GM12878 (cell line): ENCODE results near the gene AGO4. TPM values are rescaled to one million over a fixed set of nuclear protein-coding genes. Genes with fewer than 3 reads are reported as not detected.

Experiments used
- ATAC-seq: fragments of 200-7000 bp; cut with Tn5 transposase; 3 replicates; pipeline ENCODE4 v1.9.1; 2020; ENCODE audit warnings: mild to moderate bottlenecking, moderate library complexity
- BruUV-seq: library from RNA; stranded (reverse); fragments of 400-500 nt; replicated peaks from 2 replicates; lab custom pipeline; 2021; lab: Mats Ljungman, UMichigan
- CTCF ChIA-PET: fragments of 300-600 bp; sonication (Branson Sonifier 250); formaldehyde crosslinking; extraction: SDS; loops from one replicate; lab custom pipeline; 2021; ENCODE audit warnings: inconsistent platforms; lab: Yijun Ruan, JAX
- POLR2A ChIA-PET: fragments of 350-600 bp; formaldehyde crosslinking; extraction: SDS; loops from one replicate; lab custom pipeline; 2021; ENCODE audit warnings: inconsistent platforms; lab: Charles Lee
- RAD21 ChIA-PET: fragments of 300-600 bp; sonication (Branson Sonifier 250); formaldehyde crosslinking; loops from one replicate; lab custom pipeline; 2023; ENCODE audit warnings: antibody characterized with exemption; ENCODE audit not compliant: unreplicated experiment; lab: Charles Lee
- SMC1A ChIA-PET: fragments of 300-600 bp; sonication (Branson Sonifier 250); formaldehyde crosslinking; loops from one replicate; lab custom pipeline; 2023; ENCODE audit not compliant: unreplicated experiment, uncharacterized antibody; lab: Charles Lee
- DNase-seq: peaks from one replicate; pipeline ENCODE4 v3.0.0-alpha.2; 2011; ENCODE audit warnings: low read depth, low spot score
- FAIRE-seq: peaks from 3 replicates; lab custom pipeline; 2011; peaks lifted over from hg19 to GRCh38; lab: Jason Lieb, UNC
- H2AFZ ChIP-seq: 2 replicates; pipeline ENCODE4 v1.6.0; 2011; ENCODE audit warnings: low read depth, low read length, control low read depth; ENCODE audit not compliant: control insufficient read depth
- H3K27ac ChIP-seq: 2 replicates; pipeline ENCODE4 v1.5.1; 2011; ENCODE audit warnings: control low read depth; ENCODE audit not compliant: control insufficient read depth, insufficient read depth
- H3K27me3 ChIP-seq, 2 experiments: replicated peaks in 1 of 2; 2 replicates each; pipeline versions ENCODE4 v1.6.0 to v1.6.1; 2011; ENCODE audit warnings: low read length in 1 of 2; ENCODE audit not compliant: control insufficient read depth in 2 of 2, insufficient read depth in 2 of 2
- H3K36me3 ChIP-seq, 2 experiments: 2 replicates each; pipeline ENCODE4 v1.5.1; 2011; ENCODE audit warnings: low read length in 1 of 2; ENCODE audit not compliant: control insufficient read depth in 2 of 2, insufficient read depth in 2 of 2
- H3K4me1 ChIP-seq: 2 replicates; pipeline ENCODE4 v1.6.1; 2011; ENCODE audit warnings: mild to moderate bottlenecking, low read length, moderate library complexity, mixed read lengths; ENCODE audit not compliant: control insufficient read depth, insufficient read depth
- H3K4me2 ChIP-seq: 2 replicates; pipeline ENCODE4 v1.6.0; 2011; ENCODE audit warnings: control low read depth; ENCODE audit not compliant: control insufficient read depth, insufficient read depth
- H3K4me3 ChIP-seq: fragments of 200-600 bp; sonication (generic); 2 replicates; pipeline ENCODE4 v1.5.1; 2016
- H3K79me2 ChIP-seq: 2 replicates; pipeline ENCODE4 v1.6.0; 2011; ENCODE audit warnings: low read length; ENCODE audit not compliant: control insufficient read depth, insufficient read depth
- H3K9ac ChIP-seq: 2 replicates; pipeline ENCODE4 v1.8.0; 2011; ENCODE audit warnings: low read length, control low read depth, mixed read lengths; ENCODE audit not compliant: control insufficient read depth, insufficient read depth
- H3K9me3 ChIP-seq: replicated peaks from 3 replicates; pipeline ENCODE4 v1.5.1; 2011; ENCODE audit warnings: mild to moderate bottlenecking, low read length; ENCODE audit not compliant: control insufficient read depth, insufficient read depth
- H4K20me1 ChIP-seq: 2 replicates; pipeline ENCODE4 v1.6.0; 2011; ENCODE audit not compliant: control insufficient read depth, insufficient read depth
- EZH2 ChIP-seq: IDR thresholded peaks from 2 replicates; pipeline ENCODE4 v1.6.1; 2012; ENCODE audit warnings: low read depth, mild to moderate bottlenecking, control low read depth, inconsistent platforms, low read length, borderline replicate concordance; ENCODE audit not compliant: control insufficient read depth
- FOXK2 ChIP-seq: fragments of 450-650 bp; IDR thresholded peaks from 2 replicates; pipeline ENCODE4 v1.6.1; 2017; ENCODE audit warnings: mild to moderate bottlenecking, moderate library complexity
- IRF4 ChIP-seq: IDR thresholded peaks from 2 replicates; pipeline ENCODE4 v1.6.1; 2011; ENCODE audit warnings: low read depth, low read length
- MAX ChIP-seq: IDR thresholded peaks from 2 replicates; pipeline ENCODE4 v1.6.1; 2012; ENCODE audit warnings: low read depth, low read length, improper control_type of control experiment
- NFYA ChIP-seq: IDR thresholded peaks from 2 replicates; pipeline ENCODE4 v1.6.1; 2011; ENCODE audit warnings: low read depth, mild to moderate bottlenecking, low read length, improper control_type of control experiment, borderline replicate concordance
- TAF1 ChIP-seq: IDR thresholded peaks from 2 replicates; pipeline ENCODE4 v1.6.1; 2011; ENCODE audit warnings: mild to moderate bottlenecking, low read depth, low read length, borderline replicate concordance
- USF2 ChIP-seq: IDR thresholded peaks from 2 replicates; pipeline ENCODE4 v1.6.1; 2011; ENCODE audit warnings: low read depth, low read length, improper control_type of control experiment, borderline replicate concordance
- WGBS: methylation state at CpG from one replicate; pipeline ENCODE4 v1.1.6; 2016; ENCODE audit warnings: low lambda C conversion rate; ENCODE audit not compliant: insufficient replicate concordance, insufficient coverage; ENCODE audit errors: missing lambda C conversion rate; 5-methylcytosine and 5-hydroxymethylcytosine counted together
- in situ Hi-C: fragments of 300-500 bp; cut with MboI; formaldehyde crosslinking; loops from 9 replicates; pipeline ENCODE4 v1.14.3; 2018; ENCODE audit warnings: mixed read lengths
- intact Hi-C: fragments of 100-400 bp; cut with micrococcal nuclease; formaldehyde crosslinking; loops from one replicate; pipeline ENCODE4 v1.14.2; 2022; ENCODE audit not compliant: unreplicated experiment
- polyA plus RNA-seq, 11 experiments: library from polyadenylated mRNA; depleted of rRNA in 4 of 11; unstranded in 6 of 11; stranded (reverse) in 5 of 11; fragments of >200 nt; fragmentation: Nextera tagmentation in 4 of 11; fragmentation: Illumina TruSeq in 1 of 11; extraction: Ambion mirVana in 4 of 11; extraction: Trizol in 1 of 11; gene quantifications; 1 replicate in 1 of 11; 2 replicates in 10 of 11; pipeline versions ENCODE4 v1.2.1 to v1.2.3, GENCODE V29; 2011 to 2016; ENCODE audit warnings: inconsistent platforms in 2 of 11, missing spikeins in 2 of 11, low read depth in 1 of 11
- total RNA-seq, 4 experiments: library from RNA; depleted of rRNA in 3 of 4; stranded (reverse); fragments of >200 nt in 3 of 4; fragmentation: Illumina TruSeq in 1 of 4; extraction: Trizol in 1 of 4; gene quantifications; 2 replicates each; pipeline versions ENCODE4 v1.2.1 to v1.2.3, GENCODE V29; 2013 to 2021

The AGO4 gene
- total and polyA plus RNA-seq, 10 of the 15 experiments (the other 5 are each of a cell fraction or from before 2014, with no cell fraction given), result 1.2 to 7.9 (median 3.2) TPM

- CTCF ChIA-PET, result interaction anchor here (0.6 to 1.0 kb wide), 3 partner anchors 9 to 482 kb away, joined by 3 to 4 read pairs (median 3); no protein-coding TSS in a partner anchor
Measured at GRCh38 chr1:35860696-35861095, 52.9 kb downstream of the AGO4 start.

More at GRCh38 chr1:35860696-35861095, 52.9 kb downstream of the AGO4 start:
- Histone ChIP-seq H2AFZ (no peak overlapping the region), H4K20me1 (no peaks in the 10 kb centered on the region), H3K27ac (no peak overlapping the region), H3K4me2 (no peak overlapping the region)
- ChIA-PET SMC1A (no interaction called here), RAD21 (interaction anchor here (0.6 kb wide), 1 partner anchor 240 kb away, joined by 8 read pairs; no protein-coding TSS in a partner anchor), POLR2A (interaction anchor here (0.6 to 1.4 kb wide), 2 partner anchors 12 to 19 kb away, joined by 3 to 6 read pairs; no protein-coding TSS in a partner anchor)
- in situ Hi-C loops, result no loop called here
- TF ChIP-seq IRF4 (no peak), TAF1 (no peak), NFYA (no peak), USF2 (no peak), MAX (no peak), FOXK2 (no peak), EZH2 (no peak)
- TF ChIP-seq, all 136 proteins: peak for 0
- no TSS peak for BruUV-seq
- H3K9ac ChIP-seq, result no peak overlapping the region
- ATAC-seq (no peak), FAIRE-seq (no peak), DNase-seq (no peak)
- H3K9me3 ChIP-seq, result no peaks in the 10 kb centered on the region
- 37% methylated on average over 3 of the region's 3 CpGs for WGBS
- no peaks in the 10 kb centered on the region for H3K4me1 ChIP-seq
- H3K79me2 ChIP-seq, result no peaks in the 10 kb centered on the region
- H3K4me3 ChIP-seq, result no peak overlapping the region
- intact Hi-C loops, result no loop called here
- H3K27me3 ChIP-seq, result no peaks in the 10 kb centered on the region
- H3K36me3 ChIP-seq, result no peaks in the 10 kb centered on the region
